ENCODE results near the gene IFITM2. TPM values are rescaled to one million over a fixed set of nuclear protein-coding genes. Genes with fewer than 3 reads are reported as not detected.
A peak's percentile ranks its signal among the peaks of the same experiment; 100 is the strongest.
"Not testable (repeated sequence)": the region's sequence is repeated elsewhere in the genome, so short reads cannot be mapped to it uniquely, and the experiment has no call there.

IFITM2 gene
- total RNA-seq, 2 experiments from 2014 or later: 1,890 to 1,949 TPM

GRCh38 chr11:340539-341512, 33.2 kb downstream of the IFITM2 start:
- POLR2A ChIA-PET: interaction anchor here (1.2 to 3.7 kb wide), 4 partner anchors 10 to 39 kb away, joined by 5 to 17 read pairs (median 10); no protein-coding TSS in a partner anchor
- DNase-seq: no peak
- Mint-ChIP-seq H3K36me3 (peaks cover 2% of the 10 kb centered on the region), H3K4me1 (peaks cover 21% of the 10 kb centered on the region), H3K9me3 (no peaks in the 10 kb centered on the region), H3K27me3 (peaks cover 3% of the 10 kb centered on the region), H3K27ac (no peak overlapping the region), H3K4me3 (no peak overlapping the region)
- no peak for ATAC-seq (ENCODE audit: low read depth)

- peaks cover 2% of the 10 kb centered on the region for H3K36me3 Mint-ChIP-seq
- H3K27me3 Mint-ChIP-seq: peaks cover 3% of the 10 kb centered on the region
- POLR2A ChIA-PET: interaction anchor here (3.7 kb wide), 1 partner anchor 13 kb away, joined by 14 read pairs; no protein-coding TSS in a partner anchor
- no peak overlapping the region for H3K27ac Mint-ChIP-seq
- no peak for ATAC-seq (ENCODE audit: low read depth)
- H3K4me3 Mint-ChIP-seq: no peak overlapping the region
- no peak for DNase-seq
- peaks cover 10% of the 10 kb centered on the region for H3K4me1 Mint-ChIP-seq
- no peaks in the 10 kb centered on the region for H3K9me3 Mint-ChIP-seq
Measured at GRCh38 chr11:342328-342727, 34.7 kb downstream of the IFITM2 start.

- H3K27ac Mint-ChIP-seq: no peak overlapping the region
- no peak for ATAC-seq (ENCODE audit: low read depth)
- POLR2A ChIA-PET: interaction anchor here (0.9 to 1.2 kb wide), 2 partner anchors 25 to 52 kb away, joined by 3 read pairs; no protein-coding TSS in a partner anchor
- H3K4me1 Mint-ChIP-seq: peaks cover 10% of the 10 kb centered on the region
- peaks cover 2% of the 10 kb centered on the region for H3K36me3 Mint-ChIP-seq
- peaks cover 3% of the 10 kb centered on the region for H3K27me3 Mint-ChIP-seq
- no peak for DNase-seq
- H3K9me3 Mint-ChIP-seq: no peaks in the 10 kb centered on the region
- no peak overlapping the region for H3K4me3 Mint-ChIP-seq
Measured at GRCh38 chr11:344836-345578, 37.4 kb downstream of the IFITM2 start.

GRCh38 chr11:346529-346928, 38.9 kb downstream of the IFITM2 start:
- Mint-ChIP-seq H3K4me3 (no peak overlapping the region), H3K9me3 (no peaks in the 10 kb centered on the region), H3K27me3 (no peaks in the 10 kb centered on the region), H3K36me3 (peaks cover 2% of the 10 kb centered on the region), H3K27ac (no peak overlapping the region), H3K4me1 (peaks cover 20% of the 10 kb centered on the region)
- POLR2A ChIA-PET: interaction anchor here (0.7 to 1.3 kb wide), 2 partner anchors 9 to 21 kb away, joined by 3 to 4 read pairs; no protein-coding TSS in a partner anchor
- ATAC-seq (ENCODE audit: low read depth) (no peak), DNase-seq (peak; percentile 7)

- POLR2A ChIA-PET: interaction anchor here (0.8 to 1.4 kb wide), 2 partner anchors 9 to 22 kb away, joined by 5 read pairs; no protein-coding TSS in a partner anchor
- H3K27me3 Mint-ChIP-seq; DNase-seq; H3K9me3 Mint-ChIP-seq; ATAC-seq (ENCODE audit: low read depth); H3K36me3 Mint-ChIP-seq; H3K4me3 Mint-ChIP-seq; H3K27ac Mint-ChIP-seq: not testable (repeated sequence)
- peaks cover 32% of the 10 kb centered on the region for H3K4me1 Mint-ChIP-seq
Measured at GRCh38 chr11:349270-349954, 41.8 kb downstream of the IFITM2 start.

GRCh38 chr11:350033-350722, 42.6 kb downstream of the IFITM2 start:
- H3K27ac Mint-ChIP-seq: peak overlapping the region; percentile 88

GRCh38 chr11:350723-351255, 43.2 kb downstream of the IFITM2 start:
- H3K27ac Mint-ChIP-seq: peak overlapping the region; percentile 88
- ATAC-seq (ENCODE audit: low read depth): peak; percentile 19
- peaks cover 38% of the 10 kb centered on the region for H3K4me1 Mint-ChIP-seq
- H3K9me3 Mint-ChIP-seq: no peaks in the 10 kb centered on the region
- DNase-seq: no peak
- no peaks in the 10 kb centered on the region for H3K27me3 Mint-ChIP-seq
- H3K36me3 Mint-ChIP-seq: no peaks in the 10 kb centered on the region
- peak overlapping the region; percentile 75 for H3K4me3 Mint-ChIP-seq
- POLR2A ChIA-PET: interaction anchor here (1.4 kb wide), 1 partner anchor 10 kb away, joined by 5 read pairs; no protein-coding TSS in a partner anchor

More at GRCh38 chr11:350033-350722, 42.6 kb downstream of the IFITM2 start:
- not testable (repeated sequence) for H3K27me3 Mint-ChIP-seq; H3K36me3 Mint-ChIP-seq; ATAC-seq (ENCODE audit: low read depth); H3K9me3 Mint-ChIP-seq; DNase-seq
- peaks cover 37% of the 10 kb centered on the region for H3K4me1 Mint-ChIP-seq
- POLR2A ChIA-PET: interaction anchor here (1.4 kb wide), 1 partner anchor 10 kb away, joined by 5 read pairs; no protein-coding TSS in a partner anchor
- H3K4me3 Mint-ChIP-seq: peak overlapping the region; percentile 75

- Mint-ChIP-seq H3K36me3 (no peaks in the 10 kb centered on the region), H3K27me3 (no peaks in the 10 kb centered on the region), H3K9me3 (no peaks in the 10 kb centered on the region), H3K4me3 (peak overlapping the region; percentile 75), H3K27ac (no peak overlapping the region), H3K4me1 (peaks cover 38% of the 10 kb centered on the region)
- POLR2A ChIA-PET: no interaction called here
- ATAC-seq (ENCODE audit: low read depth) (no peak), DNase-seq (no peak)
Measured at GRCh38 chr11:351411-351810, 43.8 kb downstream of the IFITM2 start.

GRCh38 chr11:352456-353031, 44.9 kb downstream of the IFITM2 start:
- peaks cover 38% of the 10 kb centered on the region for H3K4me1 Mint-ChIP-seq
- no peaks in the 10 kb centered on the region for H3K36me3 Mint-ChIP-seq
- H3K27me3 Mint-ChIP-seq: no peaks in the 10 kb centered on the region
- DNase-seq (no peak), ATAC-seq (ENCODE audit: low read depth) (no peak)
- H3K27ac Mint-ChIP-seq: no peak overlapping the region
- no peaks in the 10 kb centered on the region for H3K9me3 Mint-ChIP-seq
- H3K4me3 Mint-ChIP-seq: no peak overlapping the region
- POLR2A ChIA-PET: interaction anchor here (0.7 kb wide), 1 partner anchor 65 kb away, joined by 3 read pairs; no protein-coding TSS in a partner anchor

- POLR2A ChIA-PET: interaction anchor here (1.1 kb wide), 1 partner anchor 27 kb away, joined by 4 read pairs; no protein-coding TSS in a partner anchor
- Mint-ChIP-seq H3K36me3 (no peaks in the 10 kb centered on the region), H3K4me3 (peak overlapping the region; percentile 43), H3K27me3 (no peaks in the 10 kb centered on the region), H3K4me1 (peaks cover 38% of the 10 kb centered on the region), H3K27ac (no peak overlapping the region), H3K9me3 (no peaks in the 10 kb centered on the region)
- DNase-seq (peak; percentile 27), ATAC-seq (ENCODE audit: low read depth) (no peak)
Measured at GRCh38 chr11:353179-353873, 45.7 kb downstream of the IFITM2 start.

All from activated naive CD8-positive, alpha-beta T cell treated with anti-CD3 and anti-CD28 coated beads, Interleukin-2, amount 10 ng/mL, durations not matched to agents 7 days and 5 days (primary cell).